IPS-NIHi11 (cell line): ENCODE measurements around the gene CORO6.

Experiments used
- DNase-seq: peaks from one replicate; pipeline ENCODE4 v3.0.0; 2012; ENCODE audit warnings: mixed read lengths, low spot score

The CORO6 gene

GRCh38 chr17:29577001-29577370 lies 45.7 kb downstream of the CORO6 start:
- no peak for DNase-seq

- no peak for DNase-seq
Observed at GRCh38 chr17:29576214-29577000, 46.3 kb downstream of the CORO6 start.

DNA sequence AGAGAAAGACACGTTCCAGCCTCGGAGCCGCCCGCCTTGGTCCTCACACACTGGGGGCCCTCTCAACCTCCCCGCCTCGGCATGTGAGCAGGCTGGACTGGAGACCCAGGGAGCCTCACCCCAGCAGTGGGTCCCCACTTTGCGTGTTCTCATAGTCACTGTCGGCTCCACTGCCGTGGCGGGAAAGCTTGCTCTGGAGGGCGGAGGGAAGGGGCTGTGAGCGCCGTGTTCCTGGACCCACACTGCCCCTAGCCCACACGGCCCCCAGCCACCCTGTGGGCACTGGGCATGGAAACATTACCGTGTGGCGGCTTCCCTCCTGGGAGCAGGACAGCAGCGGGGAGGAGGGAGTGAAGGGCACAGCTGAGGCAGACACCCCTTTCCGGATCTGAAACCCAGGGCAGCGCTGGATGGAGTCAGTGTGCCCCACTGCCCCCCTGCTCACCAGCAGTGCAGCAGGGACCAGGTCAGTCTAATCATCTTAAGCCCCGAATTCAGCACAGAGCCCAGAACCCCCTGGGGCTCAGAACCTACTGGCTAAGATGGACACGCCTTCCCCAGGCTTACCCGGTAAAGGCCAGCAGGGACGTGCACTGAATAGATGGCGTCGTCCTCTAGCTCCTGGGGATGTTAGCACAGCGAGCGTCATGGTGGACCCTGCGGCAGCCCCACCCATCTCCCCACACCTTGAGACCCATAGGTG lies 47.0 kb downstream of the CORO6 start:
- DNase-seq, result no peak

- no peak for DNase-seq
Observed at GRCh38 chr17:29574732-29575510, 47.8 kb downstream of the CORO6 start.

DNA sequence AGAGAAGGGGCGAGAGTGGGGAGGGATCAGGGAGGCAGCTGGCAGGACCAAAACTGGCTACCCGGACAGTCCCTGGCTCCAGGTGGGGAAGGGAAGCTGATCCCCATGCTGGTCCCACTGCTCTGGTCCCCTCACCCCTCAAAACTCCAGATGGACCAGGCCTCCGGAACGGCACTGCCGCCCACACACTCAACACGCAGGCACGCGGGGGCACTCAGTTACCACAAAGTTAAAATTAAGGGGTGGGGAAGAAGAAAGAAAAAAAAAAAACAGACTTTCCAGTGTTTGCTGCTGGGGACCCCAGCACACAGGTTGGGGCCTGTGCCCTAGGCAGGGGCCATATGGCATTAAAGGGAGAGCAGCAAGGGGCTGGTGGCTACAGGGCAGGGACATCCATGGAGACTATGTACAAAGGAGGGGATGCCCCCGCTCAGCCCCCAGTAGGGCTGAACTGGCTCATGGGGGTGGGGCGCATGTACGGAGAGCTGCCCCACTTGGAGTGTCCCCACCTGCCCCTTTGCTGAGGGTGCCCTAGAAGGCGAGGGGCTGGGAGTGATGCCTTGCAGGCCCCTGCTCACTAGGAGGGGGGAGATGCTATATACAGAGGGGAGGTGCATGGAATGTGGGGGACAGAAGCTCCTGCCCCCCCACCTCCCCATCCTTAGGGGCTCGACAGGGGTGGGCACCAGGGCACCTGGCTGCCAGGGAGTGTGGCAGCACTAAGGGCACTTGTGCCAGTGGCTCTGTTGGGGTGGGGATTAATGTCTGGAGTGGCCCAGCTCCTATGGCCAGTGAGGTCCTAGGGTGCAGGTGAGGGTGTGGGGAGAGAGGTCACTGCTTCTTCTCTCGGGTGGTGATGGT lies 48.6 kb downstream of the CORO6 start:
- DNase-seq, result no peak

DNA sequence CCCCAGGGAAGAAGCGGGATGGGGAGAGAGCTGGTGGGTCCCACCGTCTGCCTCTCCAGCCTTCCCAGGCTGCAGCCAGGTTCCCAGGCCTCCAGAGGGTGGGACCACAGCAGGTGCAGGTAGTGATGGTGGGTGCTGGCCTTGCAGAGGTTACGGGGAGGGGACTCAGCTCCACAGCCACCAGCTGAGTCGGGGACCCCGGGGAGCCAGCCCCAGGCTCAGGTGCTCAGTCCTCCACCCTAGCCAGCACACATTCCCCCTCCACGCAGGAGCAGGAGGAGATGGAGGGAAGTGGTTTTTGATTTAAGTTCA lies 49.2 kb downstream of the CORO6 start:
- DNase-seq, result no peak

GRCh38 chr17:29572691-29573557 lies 49.8 kb downstream of the CORO6 start:
- peak; percentile 65 for DNase-seq

- no peak for DNase-seq
Observed at GRCh38 chr17:29571883-29572681, 50.6 kb downstream of the CORO6 start.

DNA sequence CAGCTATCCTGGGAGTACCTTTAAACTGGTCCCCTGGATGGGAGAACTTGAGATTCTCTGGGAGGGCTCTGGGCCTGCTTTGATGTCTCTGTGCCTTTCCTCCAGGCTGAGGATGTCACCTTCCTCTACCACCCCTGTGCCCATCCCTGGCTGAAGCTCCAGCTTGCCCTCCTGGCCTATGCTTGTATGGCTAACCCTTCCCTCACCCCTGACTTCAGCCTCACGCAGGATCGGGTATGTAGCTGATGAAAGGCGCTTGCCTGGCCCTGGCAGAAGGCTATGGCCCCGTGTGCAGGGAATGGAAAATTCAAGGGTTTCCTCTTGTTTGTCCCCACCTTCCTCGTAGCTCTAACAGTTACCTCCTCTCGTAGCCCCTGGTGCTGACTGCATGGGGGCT lies 51.2 kb downstream of the CORO6 start:
- no peak for DNase-seq

- DNase-seq, result no peak
Observed at GRCh38 chr17:29570521-29570920, 52.2 kb downstream of the CORO6 start.

DNA sequence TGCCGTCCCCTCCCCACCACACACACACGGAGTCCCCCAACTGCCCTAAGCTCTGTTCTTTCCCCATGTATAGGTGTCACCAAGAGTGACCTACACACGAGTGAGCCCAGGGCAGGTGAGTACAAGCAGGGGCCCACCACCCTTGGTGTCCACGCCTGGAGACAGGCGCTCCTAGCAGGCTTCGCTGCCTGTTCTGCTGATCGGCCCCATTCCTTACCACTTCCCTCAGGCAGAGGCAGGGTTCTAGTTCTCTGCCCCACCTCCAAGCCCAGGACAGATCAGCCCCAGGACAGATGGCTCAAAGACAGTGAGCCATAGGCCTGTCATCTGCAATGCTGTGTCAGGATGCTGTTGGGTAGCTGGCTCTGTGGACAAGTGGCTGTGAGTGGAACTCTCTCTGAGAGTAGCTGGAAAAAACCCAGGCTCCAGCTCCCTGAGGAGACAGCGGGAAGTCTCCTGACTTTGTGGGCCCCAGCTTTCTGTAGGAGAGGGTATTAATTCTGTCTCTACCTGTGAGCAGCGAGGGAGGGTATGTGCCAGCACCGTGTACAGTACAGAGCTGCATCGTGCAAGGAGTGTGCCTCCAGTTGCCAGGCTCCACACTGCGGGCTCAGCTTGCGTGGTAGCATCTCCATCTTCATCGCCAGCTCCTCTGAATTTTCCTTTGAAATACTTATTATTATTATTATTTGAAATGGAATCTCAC lies 53.3 kb downstream of the CORO6 start:
- DNase-seq, result no peak

- peak; percentile 92 for DNase-seq
Observed at GRCh38 chr17:29568331-29569244, 54.1 kb downstream of the CORO6 start, which contains the start of gene TP53I13. Gene TP53I13 (plus strand): TSS chr17:29568701. CDS start chr17:29568759, 58 bp downstream.

DNA sequence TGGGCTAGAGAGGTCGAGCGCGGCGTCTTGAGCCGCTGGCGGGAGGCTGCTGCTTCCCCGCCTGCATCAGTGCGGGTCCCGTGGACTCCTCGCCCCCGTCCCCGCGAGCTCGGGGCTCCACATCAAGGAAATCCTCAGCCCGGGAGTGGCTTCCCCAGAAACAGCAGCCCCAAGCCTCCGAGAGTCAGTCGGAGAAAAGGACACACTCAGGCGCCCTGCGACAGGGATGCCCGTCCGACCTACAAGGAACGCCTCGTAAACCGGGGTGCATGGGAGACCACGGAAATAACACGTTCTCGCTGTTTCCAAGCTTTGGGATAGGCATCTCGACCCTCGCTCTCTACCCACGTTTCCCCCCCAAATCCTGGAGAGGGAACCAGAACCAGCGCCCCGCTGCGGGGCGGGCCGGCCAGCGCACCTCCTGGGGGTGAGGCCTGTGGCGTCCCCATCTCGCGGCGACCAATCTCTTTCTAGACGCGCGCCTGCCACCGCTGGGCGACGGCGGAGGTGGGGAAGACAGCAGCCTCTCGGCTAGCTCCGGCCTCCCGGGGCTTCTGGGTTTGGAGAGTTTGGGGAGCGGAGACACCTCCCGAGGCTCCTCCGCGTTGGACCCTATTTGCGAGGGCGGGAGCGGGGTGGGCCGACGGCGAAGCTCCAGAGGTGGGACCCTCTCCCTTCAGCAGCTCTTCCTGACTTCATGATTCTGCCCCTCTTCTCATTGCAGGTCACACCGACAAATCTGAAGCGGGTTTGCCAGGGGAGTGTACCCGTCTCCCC lies 55.0 kb downstream of the CORO6 start:
- peak; percentile 78 for DNase-seq

- peak; percentile 42 for DNase-seq
Observed at GRCh38 chr17:29567304-29567553, 55.5 kb downstream of the CORO6 start.

GRCh38 chr17:29566473-29567303 lies 56.0 kb downstream of the CORO6 start, which contains the start of gene ABHD15:
Gene ABHD15 (minus strand): TSS chr17:29567037. CDS start chr17:29566966, 71 bp downstream.
- peak; percentile 83 for DNase-seq

- DNase-seq, result peak; percentile 64
Observed at GRCh38 chr17:29565643-29566472, 56.9 kb downstream of the CORO6 start.
